Midbrain (tissue), 1 donor: ENCODE measurements around the gene GALNT18.

Experiments used
- DNase-seq: peaks from one replicate; lab custom pipeline; 2025; lab: John Stamatoyannopoulos, UW

Gene GALNT18

DNA sequence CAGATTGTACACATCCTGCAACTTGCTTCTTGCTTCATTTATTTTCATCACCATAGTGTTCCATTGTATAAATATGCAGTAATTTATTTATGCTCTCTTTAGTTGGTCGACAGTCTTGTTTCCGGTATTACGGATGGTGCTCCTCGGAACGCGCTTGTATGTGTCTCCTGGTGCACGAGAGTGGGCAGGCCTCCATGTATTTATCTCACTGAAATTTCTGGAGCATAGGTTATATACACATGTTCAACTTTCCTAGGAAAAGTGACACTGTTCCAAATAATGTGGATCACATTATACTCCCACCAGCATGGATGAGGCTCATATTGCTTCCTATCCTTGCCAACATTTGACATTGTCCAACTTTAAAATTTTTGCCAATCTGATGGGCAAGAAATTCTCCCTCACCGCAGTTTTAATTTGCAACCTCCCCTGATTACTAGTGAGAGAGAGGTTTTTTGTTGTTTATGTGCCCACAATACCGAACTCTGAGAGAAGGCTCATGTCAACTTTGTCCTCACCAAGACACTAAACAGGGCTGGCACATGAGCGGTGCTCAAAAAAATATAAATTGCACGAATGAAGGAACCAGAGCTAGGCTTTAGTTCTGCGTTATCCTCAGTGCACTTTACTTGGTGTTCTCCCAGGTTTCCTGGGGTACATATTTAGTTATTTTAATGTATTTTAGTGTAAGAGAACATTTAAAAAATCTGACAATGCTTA is 272.5 kb downstream of the GALNT18 start:
- DNase-seq = no peak

DNA sequence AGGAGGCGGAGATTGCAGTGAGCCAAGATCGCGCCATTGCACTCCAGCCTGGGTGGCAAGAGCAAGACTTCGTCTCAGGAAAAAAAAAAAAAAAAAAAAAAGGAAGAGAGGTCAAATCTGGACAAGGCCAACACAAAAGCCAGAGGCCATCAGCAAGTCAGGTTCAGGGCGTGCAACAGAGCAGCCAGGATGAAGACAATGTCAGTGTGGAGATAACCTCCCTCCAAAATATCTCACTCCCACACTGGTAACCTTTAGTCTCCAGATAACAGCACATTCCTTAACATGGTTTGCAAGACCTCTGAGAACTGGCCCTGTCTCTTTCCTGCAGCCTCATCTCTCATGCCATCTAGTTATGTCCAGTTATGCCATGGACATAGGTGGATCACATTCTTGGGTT is 273.5 kb downstream of the GALNT18 start:
- no peak for DNase-seq

DNA sequence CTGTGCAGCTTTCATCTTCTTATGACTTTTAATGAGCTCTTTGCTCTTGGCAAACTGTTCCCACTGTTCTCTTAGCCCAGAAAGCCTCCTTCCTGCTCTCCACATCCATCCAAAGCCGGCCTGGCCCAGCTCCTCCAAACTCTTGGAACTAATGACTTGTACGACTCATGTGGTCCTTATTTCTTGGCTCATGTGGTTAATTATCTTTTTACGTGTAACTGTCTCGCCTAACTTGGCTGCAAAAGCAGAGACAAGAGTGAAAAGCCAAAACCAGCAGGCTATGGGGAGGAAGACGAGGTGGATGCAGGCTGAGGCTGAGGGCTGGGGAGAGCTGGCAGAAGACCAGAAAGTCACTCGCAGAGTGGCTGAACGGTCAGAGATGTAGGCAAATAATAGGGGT is 274.2 kb downstream of the GALNT18 start:
- DNase-seq = no peak

DNA sequence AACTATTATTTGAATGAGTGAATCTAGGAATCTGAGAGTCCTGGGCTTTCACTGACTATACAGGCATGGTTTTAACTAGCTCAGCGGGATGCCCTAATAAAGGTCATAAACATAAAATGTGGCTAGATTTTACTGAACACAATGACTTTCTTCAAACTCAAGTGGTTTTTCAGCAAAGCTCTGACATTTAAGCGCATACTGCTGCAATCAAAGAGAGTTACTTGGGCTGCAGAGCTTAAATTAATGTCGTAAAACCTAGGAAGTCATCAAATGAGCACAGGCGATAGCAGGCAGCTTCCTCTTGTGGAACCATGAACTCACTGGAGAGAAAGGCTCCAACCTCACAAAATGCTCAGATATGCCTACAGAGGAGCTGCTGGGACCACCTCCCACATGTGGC is 275.5 kb downstream of the GALNT18 start:
- no peak for DNase-seq

DNA sequence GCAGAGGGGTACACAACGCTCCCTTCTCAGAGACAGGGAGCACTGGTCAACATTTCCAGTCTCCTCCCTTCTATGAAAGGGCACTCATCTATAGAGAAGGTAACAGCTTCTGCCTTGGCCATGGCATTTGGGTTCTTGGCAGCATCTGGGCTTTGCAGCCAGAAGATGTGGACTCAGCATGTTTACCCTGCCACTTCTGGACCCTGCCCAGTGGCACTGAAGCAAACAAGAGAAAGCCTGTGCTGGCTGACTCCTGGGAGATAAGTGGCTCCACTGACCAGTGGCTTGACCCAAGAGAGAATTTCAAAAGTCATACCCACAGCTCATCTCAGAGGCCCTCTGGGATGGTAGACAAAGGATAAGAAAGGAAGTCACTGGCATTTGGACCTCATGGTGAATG is 276.7 kb downstream of the GALNT18 start:
- no peak for DNase-seq

DNA sequence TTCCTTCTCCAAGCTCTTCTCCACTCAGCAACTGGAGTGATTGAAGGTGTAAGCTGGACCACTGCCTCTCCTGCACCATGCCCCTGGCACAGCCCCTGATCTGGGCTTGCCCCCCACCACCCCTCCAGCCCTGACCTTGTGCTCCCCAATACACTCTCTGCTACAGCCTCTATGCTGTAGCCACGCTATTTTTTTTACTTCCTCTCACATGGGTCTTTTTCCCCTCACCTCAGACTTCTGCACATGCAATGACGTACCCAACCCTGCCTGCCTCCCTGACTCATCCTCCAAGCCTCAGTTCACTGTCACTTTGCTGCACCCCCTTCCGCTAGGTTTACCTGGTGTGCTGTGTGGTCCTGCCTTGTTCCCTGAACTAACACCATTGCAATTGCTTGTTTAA is 277.8 kb downstream of the GALNT18 start:
- DNase-seq = no peak

DNA sequence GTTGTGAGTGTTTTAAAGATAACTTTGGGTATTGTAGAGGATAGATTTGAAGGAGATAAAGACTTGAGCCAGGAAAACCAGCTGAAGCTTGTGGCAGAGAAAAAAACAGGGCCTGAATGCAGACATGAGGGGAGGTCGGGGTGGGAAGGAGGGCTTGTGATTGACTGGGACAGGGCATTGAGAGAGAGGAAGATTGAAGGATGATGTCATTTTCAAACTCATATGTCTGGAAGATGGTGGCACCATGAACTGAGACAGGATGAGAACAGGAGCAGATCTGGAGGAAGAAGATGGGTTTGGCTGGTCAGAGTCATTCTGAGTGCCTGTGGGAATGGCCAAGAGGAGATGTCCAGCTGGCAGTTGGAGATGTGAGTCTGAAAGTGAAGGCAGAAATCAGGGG is 283.5 kb downstream of the GALNT18 start:
- no peak for DNase-seq

DNA sequence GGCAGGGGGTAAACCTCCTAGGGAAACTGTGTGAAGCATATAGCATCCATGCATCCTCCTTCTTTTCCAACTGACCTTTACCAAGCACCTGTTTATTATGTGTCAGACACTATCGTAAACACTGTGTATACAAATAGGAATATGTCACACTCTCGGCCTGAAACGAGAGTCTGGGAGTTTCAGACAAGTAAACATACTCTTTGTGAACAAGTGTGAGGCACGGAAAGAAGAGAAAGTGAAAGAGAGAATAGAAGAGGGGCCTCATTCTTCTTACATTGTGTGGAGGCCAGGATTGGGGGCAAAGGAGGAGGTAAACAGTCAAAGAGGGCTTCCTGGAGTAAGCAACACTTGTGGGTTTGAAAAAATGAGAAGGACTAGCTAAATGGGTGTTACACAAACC is 285.1 kb downstream of the GALNT18 start:
- DNase-seq = no peak

DNA sequence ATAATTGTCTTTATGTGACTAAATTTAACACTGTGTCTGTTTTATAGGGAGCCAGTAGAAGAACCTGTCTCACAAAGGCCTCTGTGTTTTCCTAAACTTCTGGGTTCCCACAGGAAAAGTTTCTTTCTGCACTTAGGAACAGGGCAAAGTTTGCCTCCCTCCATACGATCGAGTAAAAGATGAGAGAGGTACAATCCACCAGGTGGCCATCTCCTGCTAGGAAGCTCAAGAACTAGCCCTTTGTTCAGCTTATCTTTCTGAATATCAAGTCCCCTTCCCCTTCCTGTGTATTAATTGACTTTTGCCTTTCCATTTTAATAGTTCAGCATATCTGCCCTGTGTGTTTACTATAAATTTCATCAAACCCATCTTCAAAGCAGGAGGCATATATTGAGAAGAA is 286.8 kb downstream of the GALNT18 start:
- no peak for DNase-seq

DNA sequence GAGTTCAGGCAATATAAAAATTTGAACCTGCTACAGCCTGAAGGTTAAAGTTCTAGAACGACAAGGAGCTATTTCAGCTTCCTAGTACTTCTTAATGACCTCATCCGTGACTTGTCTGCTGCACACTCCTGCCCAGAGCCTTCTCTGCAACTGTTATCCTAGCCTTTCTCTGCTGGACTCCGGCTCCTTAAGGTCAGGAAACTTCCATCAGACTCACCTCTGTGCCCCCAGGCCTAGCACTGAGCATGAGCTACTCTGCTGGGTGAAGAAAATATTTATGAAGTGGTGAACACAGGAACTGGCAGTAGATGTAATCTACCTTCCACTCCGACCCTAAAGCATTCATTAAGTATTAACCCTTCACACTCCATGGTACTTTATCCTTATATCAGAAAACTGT is 287.2 kb downstream of the GALNT18 start:
- no peak for DNase-seq

DNA sequence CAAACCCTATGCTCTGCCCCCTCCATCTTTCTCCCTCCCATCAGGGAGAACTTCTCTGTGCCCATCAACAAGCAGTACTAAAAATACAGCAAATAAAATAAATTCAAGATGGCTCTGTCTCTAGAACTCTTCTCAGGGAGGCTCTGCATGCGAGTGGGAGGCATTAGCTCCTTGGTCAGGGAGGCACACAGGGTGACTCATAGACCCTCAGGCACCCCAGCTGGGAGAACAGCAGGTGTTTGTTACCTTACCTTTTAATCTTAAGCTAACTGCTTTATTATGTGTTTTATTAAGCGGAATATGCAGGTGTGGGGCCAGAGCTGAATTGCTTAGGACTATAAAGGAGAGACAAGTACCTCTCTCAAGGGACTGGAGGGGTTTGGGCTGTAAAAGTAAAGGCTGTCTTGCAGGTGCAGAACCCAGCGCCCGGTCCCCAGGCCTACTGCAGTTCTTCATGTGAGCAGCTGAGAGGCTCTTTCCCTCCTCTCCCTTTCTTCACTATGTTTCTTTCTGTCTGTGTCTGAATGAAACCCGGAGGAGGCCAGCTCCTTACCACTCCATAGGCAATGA is 289.6 kb downstream of the GALNT18 start:
- no peak for DNase-seq

DNA sequence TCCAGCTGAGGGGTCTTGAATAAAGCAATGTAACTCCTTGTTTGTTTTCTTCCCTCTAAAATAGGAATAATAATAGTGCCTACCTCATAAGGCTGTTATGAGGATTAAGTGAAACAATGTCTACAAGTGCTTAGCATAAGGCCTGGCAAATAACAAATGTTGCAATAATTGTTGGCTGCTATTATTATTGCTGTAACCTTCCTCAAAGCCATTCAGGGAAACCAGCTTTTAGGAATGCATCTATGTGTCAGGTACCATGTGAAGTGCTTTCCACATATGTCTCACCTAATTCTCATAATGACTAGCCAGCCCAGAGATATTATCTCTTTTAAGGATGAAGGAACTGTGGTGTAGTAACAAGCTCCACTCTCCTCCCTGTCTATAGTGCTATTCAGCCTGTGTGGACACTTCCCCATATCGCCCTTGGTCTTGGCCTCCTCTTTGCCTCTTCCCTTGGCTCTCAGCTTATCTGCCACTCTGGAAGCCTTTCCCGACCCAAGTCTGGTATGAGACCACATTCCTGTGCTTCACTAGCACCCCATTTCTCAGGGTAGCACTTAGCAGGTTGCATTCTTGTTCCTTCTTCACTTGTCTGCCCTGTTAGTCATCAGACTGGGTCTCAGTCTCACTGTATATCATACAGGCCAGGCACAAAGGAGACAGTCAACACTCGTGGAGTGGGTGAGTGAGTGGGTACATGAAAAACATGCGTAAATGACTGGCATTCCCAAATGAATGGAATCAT is 292.6 kb downstream of the GALNT18 start:
- no peak for DNase-seq

DNA sequence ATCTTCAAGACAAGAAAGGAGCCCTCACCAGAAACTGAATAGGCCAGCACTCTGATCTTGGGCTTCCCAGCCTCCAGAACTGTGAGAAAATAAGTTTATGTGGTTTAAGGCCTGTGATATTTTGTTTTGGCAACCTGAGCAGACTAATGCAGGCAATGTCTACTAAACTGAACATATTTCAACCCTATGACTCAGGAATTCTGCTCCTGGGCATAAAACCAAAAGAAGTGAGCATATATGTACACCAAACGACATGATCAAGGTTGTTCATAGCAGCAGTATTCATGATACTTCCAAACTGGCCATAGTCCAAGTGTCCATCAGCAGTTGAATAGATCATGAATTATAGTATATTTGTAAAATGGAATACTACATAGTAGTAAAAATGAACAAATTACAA is 297.7 kb downstream of the GALNT18 start:
- no peak for DNase-seq

DNA sequence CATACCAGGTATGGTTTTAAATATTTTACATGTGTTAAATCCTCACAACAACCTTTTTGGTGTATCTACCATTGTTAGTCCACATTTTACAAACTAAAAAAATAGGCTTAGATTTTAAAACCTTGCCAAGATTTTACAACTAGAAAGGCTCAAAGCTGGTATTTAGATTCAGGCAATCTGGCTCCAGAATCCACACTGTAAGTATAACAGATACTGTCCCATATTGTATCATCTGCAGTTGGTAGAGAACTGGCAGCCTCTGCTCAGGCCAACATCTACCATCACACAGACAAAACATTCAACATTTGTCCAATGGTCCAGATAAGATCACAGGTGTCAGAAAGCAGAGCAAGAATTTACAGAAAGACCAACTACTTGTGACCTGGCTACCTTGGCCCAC is 299.7 kb downstream of the GALNT18 start:
- DNase-seq = no peak

DNA sequence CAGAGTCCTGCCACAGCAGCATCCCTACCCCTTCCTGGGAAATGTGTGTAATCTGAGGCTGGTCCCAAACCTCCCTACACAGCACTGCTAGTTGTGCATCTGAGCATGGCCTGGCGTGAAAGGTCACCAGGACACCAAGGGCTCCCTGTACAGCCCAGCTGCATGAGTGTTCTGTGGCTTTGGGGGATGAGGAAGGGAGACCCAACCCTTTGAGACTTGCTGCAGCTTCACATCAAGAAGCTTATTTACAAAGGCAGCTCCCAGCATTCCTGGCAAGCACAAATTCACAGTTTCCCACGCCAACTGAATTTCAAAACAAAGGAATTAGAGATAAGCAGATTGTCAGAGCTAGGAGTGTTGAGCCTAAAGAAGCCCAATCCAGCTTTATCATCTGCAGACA is 301.0 kb downstream of the GALNT18 start:
- no peak for DNase-seq

DNA sequence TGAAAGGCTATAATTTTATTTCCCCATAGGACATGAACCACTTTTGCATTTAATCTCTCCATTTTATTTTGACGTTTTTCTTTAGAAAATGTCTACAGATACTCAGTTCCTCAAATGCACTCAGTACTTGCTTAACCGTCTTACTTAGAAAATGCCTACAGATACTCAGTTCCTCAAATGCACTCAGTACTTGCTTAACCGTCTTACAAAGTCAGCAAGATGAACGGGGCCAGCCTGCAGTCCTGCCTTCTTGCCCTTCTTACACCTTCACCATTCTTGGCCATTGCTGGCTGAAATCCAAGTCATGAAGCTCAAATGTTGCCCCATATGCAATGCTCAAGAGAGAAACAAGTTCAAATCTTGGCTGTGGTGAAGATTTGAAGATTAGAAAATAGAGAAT is 302.8 kb downstream of the GALNT18 start:
- DNase-seq = no peak

DNA sequence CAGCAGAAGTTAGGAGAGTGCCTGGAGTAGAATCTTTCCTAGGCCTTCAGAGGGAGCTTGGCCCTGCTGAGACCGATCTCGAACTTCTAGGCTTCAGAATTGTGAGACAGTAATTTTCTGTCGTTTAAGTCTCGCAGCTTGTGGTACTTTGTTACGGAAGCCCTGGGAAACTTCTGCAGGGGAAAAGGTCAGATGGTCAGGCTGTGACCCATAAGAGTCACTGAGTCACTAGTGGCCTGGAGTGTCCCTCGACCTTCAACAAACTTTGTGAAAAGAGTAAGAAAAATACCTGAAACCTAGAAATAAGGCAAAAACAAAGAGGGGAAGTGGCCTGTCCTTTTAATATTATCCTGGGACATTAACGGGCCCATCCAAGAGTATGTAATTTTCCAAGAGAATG is 303.3 kb downstream of the GALNT18 start:
- DNase-seq = no peak

DNA sequence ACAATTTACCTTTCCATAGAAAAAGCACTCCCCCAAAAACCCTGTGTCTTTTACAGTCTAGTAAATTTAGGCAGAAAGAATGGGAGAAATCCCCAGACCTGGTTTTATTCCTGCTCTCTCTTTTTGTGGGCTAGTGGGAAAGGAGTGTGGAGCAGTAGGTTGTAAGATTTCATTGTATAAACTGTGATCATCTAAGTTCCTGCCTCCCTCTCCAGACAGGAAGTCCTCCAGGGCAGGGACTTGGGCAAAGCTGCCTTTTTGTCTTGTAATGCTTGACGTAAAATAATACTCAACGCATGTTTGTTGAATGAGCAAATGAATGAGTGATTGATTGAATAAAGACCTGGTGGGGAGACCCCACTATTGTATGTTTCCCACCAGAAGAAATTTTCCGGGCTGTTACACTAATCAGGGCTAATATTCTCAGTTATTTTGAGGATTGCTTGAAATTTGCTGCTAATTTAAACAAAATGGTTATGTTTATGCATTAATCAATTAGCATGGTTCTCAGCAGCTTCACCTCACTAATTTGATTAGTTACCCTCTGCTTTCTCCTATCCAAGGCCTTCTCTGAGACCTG is 305.1 kb downstream of the GALNT18 start:
- no peak for DNase-seq

DNA sequence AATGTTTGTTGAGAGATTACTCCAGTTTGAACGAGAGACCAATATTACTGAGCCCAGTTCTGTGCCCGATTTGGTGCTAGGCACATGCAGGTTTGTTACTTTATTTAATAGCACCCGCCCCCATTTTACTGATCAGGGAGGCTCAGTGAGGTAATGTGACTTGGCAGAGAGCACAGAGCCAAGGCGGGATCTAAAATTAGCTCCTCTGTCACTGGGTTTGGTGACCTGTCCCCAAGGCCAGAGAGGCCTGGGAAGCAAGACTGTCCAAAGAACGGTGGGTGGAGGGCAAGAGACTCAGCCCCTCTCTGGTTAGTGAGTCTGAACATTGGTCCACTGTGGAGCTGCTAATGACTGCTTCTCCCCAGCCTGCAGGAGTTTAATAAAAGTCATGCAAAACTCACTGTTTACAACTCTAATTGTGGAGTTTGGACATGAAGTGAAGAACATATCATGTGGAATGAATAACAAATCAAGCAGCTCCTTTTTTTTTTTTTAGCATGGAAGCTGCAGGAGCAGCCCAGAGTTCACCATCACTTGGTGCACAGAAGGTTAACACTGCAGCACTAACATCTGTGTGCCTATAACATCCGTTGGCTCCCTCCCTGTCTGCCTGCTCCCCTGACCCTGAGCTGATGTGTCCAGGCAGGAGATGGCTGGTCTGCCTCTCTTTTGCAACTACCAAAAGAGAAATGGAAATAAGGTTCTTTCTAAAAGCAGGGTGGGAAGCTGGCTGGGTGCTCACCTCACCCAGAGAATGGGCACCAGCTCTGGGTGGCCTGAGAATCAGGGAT is 307.7 kb downstream of the GALNT18 start:
- DNase-seq = no peak

DNA sequence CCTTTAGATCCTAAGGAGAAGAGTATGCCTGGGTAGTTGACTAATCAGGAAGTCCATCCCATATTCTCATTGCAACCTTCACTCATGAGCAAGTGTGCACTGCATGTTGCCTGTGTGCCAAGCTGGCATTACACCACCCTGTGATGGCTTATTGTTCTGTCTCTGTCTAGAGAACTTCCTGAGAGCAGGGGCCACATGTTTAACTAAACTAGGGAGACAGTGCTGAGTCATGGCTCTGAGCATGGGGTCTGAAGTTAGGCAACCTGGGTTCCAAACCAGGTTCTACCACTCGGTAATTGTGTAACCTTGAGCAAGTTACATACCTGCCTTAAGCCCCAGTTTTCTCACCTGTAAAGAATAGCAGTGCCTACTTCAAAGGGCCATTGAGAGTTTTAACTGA is 308.4 kb downstream of the GALNT18 start:
- no peak for DNase-seq

DNA sequence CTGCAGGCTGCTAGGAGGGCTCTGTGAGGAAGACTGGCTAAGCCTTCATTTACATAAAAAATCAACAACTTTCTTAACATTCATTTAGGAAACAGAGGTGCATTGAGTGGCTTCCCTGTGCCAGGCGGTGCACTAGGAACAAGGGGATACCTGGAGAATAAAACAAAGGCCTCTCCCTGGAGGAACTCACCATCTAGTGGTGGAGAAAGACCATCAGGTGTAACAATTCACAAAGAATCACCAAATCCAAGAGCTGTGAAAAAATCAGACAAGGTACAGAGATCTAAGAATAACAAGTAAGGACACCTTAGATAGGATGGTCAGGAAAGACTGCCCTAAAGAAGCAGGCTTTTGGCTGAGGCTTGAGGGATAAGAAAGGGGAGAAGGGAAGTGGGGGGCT is 309.1 kb downstream of the GALNT18 start:
- no peak for DNase-seq

DNA sequence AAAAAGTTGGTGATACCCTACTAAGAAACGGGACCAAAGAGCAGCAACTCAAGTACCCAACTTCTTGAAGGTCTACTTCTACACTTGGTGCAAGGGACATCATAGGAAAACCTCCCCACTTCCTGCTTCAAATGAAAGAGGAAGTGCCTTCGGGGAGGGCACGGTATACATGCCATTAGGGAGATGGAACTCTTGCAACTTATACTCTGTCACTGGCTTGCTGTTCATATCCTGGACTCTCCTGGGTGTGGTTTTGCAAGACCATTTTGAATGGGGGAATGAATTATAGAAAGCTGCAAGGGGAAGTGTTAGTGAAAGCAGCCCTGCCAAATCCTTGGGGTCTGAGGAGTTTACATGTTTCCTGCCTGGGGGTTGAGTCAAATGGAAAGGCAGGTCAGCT is 310.6 kb downstream of the GALNT18 start:
- no peak for DNase-seq
